Choroid plexus epithelial cell (primary cell): ENCODE measurements around the gene HELB.

Experiments
- DNase-seq: peaks from one replicate; pipeline ENCODE4 v3.0.0-alpha.2; 2010; ENCODE audit warnings: low read depth
- H3K4me3 ChIP-seq: 2 replicates; pipeline ENCODE4 v1.5.1; 2011; ENCODE audit warnings: low read depth, mild to moderate bottlenecking, control low read depth, low read length, moderate library complexity
- TF ChIP-seq, protein P1 (sequence below): conservative IDR thresholded peaks from 2 replicates; pipeline ENCODE4 v1.5.1; 2011; ENCODE audit warnings: low read depth, mild to moderate bottlenecking, control low read depth, inconsistent platforms, low read length, moderate library complexity

The HELB gene

DNA sequence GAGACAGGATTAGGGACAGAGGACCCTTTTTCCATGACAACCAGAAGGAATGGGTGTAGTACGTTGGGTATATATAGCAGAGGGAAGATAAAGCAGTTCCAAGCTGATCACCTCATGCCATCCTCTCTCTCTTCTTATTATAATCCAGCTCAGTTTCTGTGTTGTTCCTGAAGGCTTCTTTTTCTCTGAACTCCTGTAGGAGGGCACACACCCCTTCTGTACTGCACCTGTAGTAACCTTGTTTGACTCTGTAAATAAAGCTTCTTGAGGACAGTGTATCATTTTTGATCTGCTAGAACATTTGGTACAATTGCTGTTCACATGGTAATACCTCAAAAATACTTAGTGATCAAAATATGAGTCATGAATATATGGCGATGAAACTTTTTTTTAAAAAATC, 33.5 kb downstream of the HELB start:
- TF ChIP-seq, protein P1, sequence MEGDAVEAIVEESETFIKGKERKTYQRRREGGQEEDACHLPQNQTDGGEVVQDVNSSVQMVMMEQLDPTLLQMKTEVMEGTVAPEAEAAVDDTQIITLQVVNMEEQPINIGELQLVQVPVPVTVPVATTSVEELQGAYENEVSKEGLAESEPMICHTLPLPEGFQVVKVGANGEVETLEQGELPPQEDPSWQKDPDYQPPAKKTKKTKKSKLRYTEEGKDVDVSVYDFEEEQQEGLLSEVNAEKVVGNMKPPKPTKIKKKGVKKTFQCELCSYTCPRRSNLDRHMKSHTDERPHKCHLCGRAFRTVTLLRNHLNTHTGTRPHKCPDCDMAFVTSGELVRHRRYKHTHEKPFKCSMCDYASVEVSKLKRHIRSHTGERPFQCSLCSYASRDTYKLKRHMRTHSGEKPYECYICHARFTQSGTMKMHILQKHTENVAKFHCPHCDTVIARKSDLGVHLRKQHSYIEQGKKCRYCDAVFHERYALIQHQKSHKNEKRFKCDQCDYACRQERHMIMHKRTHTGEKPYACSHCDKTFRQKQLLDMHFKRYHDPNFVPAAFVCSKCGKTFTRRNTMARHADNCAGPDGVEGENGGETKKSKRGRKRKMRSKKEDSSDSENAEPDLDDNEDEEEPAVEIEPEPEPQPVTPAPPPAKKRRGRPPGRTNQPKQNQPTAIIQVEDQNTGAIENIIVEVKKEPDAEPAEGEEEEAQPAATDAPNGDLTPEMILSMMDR = no peak
- H3K4me3 ChIP-seq = no peak overlapping the region
- no peak for DNase-seq

DNA sequence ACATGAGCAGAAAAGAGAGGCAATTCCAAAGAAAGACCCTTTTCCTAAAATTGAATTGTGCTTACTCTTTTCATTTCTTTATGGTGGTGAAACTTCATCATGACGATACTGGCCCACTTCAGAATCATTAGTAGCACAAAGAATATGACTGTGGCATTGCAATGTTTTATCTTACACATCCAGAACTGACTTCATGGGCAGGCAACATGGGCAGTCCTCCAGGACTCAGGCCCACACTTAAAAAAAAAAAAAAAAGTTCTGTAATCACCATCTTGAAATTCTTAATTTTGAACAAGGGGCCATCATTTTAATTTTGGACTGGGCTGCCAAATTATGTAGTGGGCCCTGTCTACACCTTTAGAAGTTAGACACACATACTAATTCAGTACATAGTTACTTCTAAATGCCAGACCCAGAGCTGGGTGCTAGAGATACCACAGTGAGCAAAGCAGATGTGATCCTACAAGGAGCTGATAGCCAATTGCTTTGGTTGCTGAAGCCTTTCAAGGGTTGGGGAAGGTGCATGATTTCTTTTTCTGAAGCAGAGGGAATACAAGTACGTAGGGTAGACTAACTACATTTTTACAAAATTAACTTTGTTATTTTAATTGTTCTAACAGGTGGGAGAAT, 35.2 kb downstream of the HELB start:
- no peak overlapping the region for H3K4me3 ChIP-seq
- no peak for DNase-seq
- TF ChIP-seq, protein P1 = no peak

DNA sequence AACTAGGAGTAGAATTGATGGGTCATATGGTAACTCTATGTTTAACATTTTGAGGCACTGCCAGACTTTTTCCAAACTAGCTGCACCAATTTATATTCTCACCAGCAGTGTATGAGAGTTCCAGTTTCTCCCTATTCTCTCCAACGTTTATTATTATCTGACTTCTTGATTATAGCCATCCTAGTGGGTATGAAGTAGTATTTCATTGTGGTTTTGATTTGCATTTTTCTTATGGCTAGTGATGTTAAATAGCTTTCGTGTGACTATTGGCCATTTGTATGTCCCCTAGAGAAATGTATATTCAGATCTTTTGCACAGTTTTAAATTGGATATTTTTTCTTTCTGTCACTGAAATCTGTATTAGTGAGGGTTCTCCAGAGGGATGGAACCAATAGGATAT, 37.8 kb downstream of the HELB start:
- TF ChIP-seq, protein P1 = no peak
- no peak for DNase-seq
- no peak overlapping the region for H3K4me3 ChIP-seq

DNA sequence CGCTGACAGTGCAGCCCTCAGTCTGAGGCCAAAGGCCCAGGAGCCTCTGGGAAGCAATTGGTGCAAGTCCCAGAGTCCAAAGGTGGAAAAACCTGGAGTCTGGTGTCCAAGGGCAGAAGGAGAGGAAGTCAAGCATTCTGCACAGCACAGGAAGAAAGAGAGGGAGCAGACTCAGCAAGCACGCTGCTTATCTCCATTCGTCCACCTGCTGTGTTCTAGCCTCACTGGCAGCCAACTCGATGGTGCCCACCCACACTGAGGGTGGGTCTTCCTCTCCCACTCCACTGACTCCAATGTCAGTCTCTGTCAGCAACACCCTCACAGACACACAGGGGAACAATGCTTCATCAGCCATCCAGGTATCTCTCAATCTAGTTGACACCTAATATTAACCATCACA, 38.8 kb downstream of the HELB start:
- no peak overlapping the region for H3K4me3 ChIP-seq
- TF ChIP-seq, protein P1 = no peak
- no peak for DNase-seq

DNA sequence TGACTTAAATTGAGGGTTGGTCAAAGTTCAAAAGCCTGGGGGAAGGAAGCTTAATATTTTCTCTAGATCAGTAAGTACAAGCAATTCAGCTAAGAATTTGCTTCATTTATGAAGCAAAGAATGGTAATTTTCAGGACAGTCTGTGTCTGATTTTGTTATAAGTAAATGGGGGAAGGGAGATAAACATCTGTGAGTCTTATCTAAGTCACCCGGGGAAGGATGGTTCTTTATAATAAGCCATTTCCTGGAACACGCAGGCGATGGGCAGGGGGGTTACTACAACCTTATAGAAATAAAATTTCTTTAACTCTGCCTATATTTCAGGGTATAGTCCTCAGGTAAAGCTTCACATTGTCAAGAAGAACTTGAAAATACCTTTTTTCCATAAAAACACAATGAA, 42.9 kb downstream of the HELB start:
- no peak overlapping the region for H3K4me3 ChIP-seq
- DNase-seq = no peak
- TF ChIP-seq, protein P1 = no peak

DNA sequence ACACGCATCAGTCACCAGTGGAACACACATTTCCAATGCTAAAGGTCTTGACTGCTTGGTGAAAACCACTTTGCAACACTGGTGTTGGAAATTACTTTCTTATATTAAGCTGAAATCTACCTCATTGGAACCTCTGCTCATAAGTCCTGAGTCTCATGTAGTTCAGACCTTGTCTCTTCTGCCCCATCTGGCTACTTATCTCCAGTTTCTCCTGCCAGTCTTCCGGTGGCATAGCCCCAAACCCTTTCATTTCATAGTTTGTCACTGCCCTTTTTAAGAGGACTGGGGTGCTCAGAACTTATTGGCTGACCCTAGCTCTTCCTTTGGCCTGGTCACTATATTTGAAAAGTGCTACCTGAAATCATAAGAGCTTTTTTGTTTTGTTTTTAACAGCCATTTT, 43.7 kb downstream of the HELB start:
- no peak overlapping the region for H3K4me3 ChIP-seq
- no peak for DNase-seq
- TF ChIP-seq, protein P1 = no peak

DNA sequence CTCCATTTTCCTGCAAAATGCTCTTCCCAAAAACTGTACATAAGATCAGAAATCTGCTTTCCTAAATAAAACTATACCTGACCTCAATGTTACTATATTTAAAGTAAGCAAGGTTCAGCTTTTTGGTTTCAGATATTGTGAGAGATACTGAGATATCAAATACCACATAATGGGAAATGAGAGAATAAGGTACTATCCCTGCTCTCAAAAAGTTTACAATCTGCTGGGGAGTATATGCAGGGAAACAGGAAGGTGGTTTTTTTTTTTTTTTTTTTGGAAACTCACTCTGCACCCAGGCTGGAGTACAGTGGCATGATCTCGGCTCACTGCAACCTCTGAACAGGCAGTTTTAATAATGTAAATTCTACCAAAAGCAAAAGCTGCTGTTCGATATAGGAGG, 49.0 kb downstream of the HELB start:
- no peak overlapping the region for H3K4me3 ChIP-seq
- TF ChIP-seq, protein P1 = no peak
- DNase-seq = no peak
